HG03575 (cell line): ENCODE measurements around the gene HEMK1.

Source experiments
- ATAC-seq: cut with Tn5 transposase; IDR thresholded peaks from one replicate; pipeline ENCODE4 v1.9.1; 2021; ENCODE audit not compliant: unreplicated experiment, insufficient number of reproducible peaks, low FRiP score; ENCODE audit errors: extremely low read depth

HEMK1 gene

GRCh38 chr3:50568947-50569749, at the start of gene HEMK1:
Gene HEMK1, plus strand, starts transcription at chr3:50569522. Its CDS starts 1,583 bp downstream, at chr3:50571105.
- ATAC-seq: peak; percentile 28

GRCh38 chr3:50520849-50521248, 48.5 kb upstream of the HEMK1 start:
- no peak for ATAC-seq

GRCh38 chr3:50521572-50521971, 47.8 kb upstream of the HEMK1 start:
- no peak for ATAC-seq

- ATAC-seq: no peak
Measured at GRCh38 chr3:50523279-50523811, 46.0 kb upstream of the HEMK1 start.

- no peak for ATAC-seq
Measured at GRCh38 chr3:50524746-50525145, 44.6 kb upstream of the HEMK1 start.

- ATAC-seq: no peak
Measured at GRCh38 chr3:50525191-50525910, 44.0 kb upstream of the HEMK1 start.

GRCh38 chr3:50525987-50526386, 43.3 kb upstream of the HEMK1 start:
- no peak for ATAC-seq

- no peak for ATAC-seq
Measured at GRCh38 chr3:50530001-50530970, 39.0 kb upstream of the HEMK1 start.

GRCh38 chr3:50531201-50531600, 38.1 kb upstream of the HEMK1 start:
- no peak for ATAC-seq

GRCh38 chr3:50532062-50532705, 37.1 kb upstream of the HEMK1 start:
- no peak for ATAC-seq

GRCh38 chr3:50533316-50533715, 36.0 kb upstream of the HEMK1 start:
- ATAC-seq: no peak

GRCh38 chr3:50533807-50534461, 35.4 kb upstream of the HEMK1 start:
- no peak for ATAC-seq

GRCh38 chr3:50534681-50535330, 34.5 kb upstream of the HEMK1 start:
- ATAC-seq: no peak

GRCh38 chr3:50536471-50537180, 32.7 kb upstream of the HEMK1 start:
- no peak for ATAC-seq

GRCh38 chr3:50537421-50538129, 31.7 kb upstream of the HEMK1 start:
- ATAC-seq: no peak
